Testis (tissue), 2 donors: Measurements from ENCODE around the gene OR10J1.

Experiments used
- POLR2A ChIP-seq: fragments of 450-650 bp; IDR thresholded peaks from one replicate; pipeline ENCODE4 v1.6.1; 2017; ENCODE audit warnings: antibody characterized with exemption, mild to moderate bottlenecking, moderate library complexity
- TF ChIP-seq, protein P1 (sequence below), 3 experiments: fragments of 450-650 bp in 2 of 3; fragments of 200-600 bp in 1 of 3; sonication (generic) in 1 of 3; IDR thresholded peaks; one replicate each; pipeline ENCODE4 v1.5.1; 2016 to 2019; ENCODE audit warnings: antibody characterized with exemption in 3 of 3, mild to moderate bottlenecking in 2 of 3, moderate library complexity in 1 of 3

DNA sequence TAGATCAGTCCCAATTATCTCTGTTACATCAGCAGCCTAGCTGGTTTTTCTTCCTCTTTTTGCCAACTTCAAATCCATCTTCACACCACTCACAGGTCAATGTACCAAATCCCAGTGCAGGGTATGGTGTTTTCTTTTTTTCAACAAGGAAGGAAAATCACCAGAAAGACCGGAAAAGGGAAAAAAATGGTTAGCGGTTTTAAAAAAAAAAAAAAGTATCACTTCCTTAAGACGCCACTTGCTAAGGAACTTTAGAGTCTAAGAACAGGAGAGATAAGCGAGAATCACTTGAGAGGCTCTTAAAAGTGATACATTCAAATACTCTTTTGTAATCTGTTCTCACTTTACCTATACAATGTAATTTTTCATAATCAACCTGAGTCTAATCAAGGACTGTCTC is 3.1 kb upstream of the OR10J1 start:
- TF ChIP-seq, protein P1, sequence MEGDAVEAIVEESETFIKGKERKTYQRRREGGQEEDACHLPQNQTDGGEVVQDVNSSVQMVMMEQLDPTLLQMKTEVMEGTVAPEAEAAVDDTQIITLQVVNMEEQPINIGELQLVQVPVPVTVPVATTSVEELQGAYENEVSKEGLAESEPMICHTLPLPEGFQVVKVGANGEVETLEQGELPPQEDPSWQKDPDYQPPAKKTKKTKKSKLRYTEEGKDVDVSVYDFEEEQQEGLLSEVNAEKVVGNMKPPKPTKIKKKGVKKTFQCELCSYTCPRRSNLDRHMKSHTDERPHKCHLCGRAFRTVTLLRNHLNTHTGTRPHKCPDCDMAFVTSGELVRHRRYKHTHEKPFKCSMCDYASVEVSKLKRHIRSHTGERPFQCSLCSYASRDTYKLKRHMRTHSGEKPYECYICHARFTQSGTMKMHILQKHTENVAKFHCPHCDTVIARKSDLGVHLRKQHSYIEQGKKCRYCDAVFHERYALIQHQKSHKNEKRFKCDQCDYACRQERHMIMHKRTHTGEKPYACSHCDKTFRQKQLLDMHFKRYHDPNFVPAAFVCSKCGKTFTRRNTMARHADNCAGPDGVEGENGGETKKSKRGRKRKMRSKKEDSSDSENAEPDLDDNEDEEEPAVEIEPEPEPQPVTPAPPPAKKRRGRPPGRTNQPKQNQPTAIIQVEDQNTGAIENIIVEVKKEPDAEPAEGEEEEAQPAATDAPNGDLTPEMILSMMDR (IDR thresholded peaks at IDR 0.05) = no peak
- TF ChIP-seq POLR2A = no peak
